Measurements from ENCODE around the gene FAM131A.

The FAM131A gene

GRCh38 chr3:184323696-184324095 lies 13.7 kb upstream of the FAM131A start:
- no CpG with 5 or more reads among the region's 8 CpGs for WGBS (ENCODE audit: extremely low coverage, insufficient coverage, insufficient read length)
- no peak overlapping the region for H3K4me3 ChIP-seq (ENCODE audit: low read depth, low read length)
- no peak overlapping the region for H2BK12ac ChIP-seq (ENCODE audit: low read length)
- peaks cover 8% of the 10 kb centered on the region for H3K79me2 ChIP-seq (ENCODE audit: control insufficient read depth, insufficient read depth, low read length, poor library complexity)
- no peak overlapping the region for H3K4me2 ChIP-seq (ENCODE audit: low read length)
- no peak overlapping the region for H2AFZ ChIP-seq (ENCODE audit: insufficient read depth, low read length, poor library complexity)
- no peak overlapping the region for H4K8ac ChIP-seq (ENCODE audit: low read depth, low read length)
- no peak overlapping the region for H3K9ac ChIP-seq (ENCODE audit: low read length)
- H2AK5ac ChIP-seq (ENCODE audit: low read length), result no peak overlapping the region
- H3K9me3 ChIP-seq (ENCODE audit: insufficient read depth, low read depth, low read length), result peaks cover 3% of the 10 kb centered on the region
- no peak overlapping the region for H3K4ac ChIP-seq (ENCODE audit: low read depth, low read length)
- no peak overlapping the region for H3K27ac ChIP-seq (ENCODE audit: low read depth, low read length)
- H4K91ac ChIP-seq (ENCODE audit: low read depth, low read length), result no peak overlapping the region
- no peak for DNase-seq
- no peak overlapping the region for H2BK120ac ChIP-seq (ENCODE audit: insufficient read depth, low read length, poor library complexity)
- H3K23ac ChIP-seq (ENCODE audit: low read length), result no peak overlapping the region
- H3K14ac ChIP-seq (ENCODE audit: low read length), result no peak overlapping the region
- no peak overlapping the region for H2BK5ac ChIP-seq (ENCODE audit: low read depth, low read length, poor library complexity)
- peaks cover 88 to 96% of the 10 kb centered on the region in 2 experiments for H3K36me3 ChIP-seq (ENCODE audit: control insufficient read depth in 1 of 2, insufficient read depth in 2 of 2, low read length in 2 of 2)
- peaks cover 3 to 5% of the 10 kb centered on the region in 2 experiments for H3K4me1 ChIP-seq (ENCODE audit: control insufficient read depth in 1 of 2, insufficient read depth in 2 of 2, low read length in 2 of 2)
- H3K27me3 ChIP-seq (ENCODE audit: insufficient read depth, low read length), result no peaks in the 10 kb centered on the region
- no peak overlapping the region for H3K18ac ChIP-seq (ENCODE audit: low read length)
- no peaks in the 10 kb centered on the region for H3K79me1 ChIP-seq (ENCODE audit: low read length)
- H4K12ac ChIP-seq (ENCODE audit: low read depth, low read length), result no peak overlapping the region

- no peak for DNase-seq
- Histone ChIP-seq H3K9ac (ENCODE audit: low read length) (no peak overlapping the region), H3K18ac (ENCODE audit: low read length) (no peak overlapping the region), H3K4me3 (ENCODE audit: low read depth, low read length) (no peak overlapping the region), H4K91ac (ENCODE audit: low read depth, low read length) (no peak overlapping the region), H3K36me3 (ENCODE audit: control insufficient read depth in 1 of 2, insufficient read depth in 2 of 2, low read length in 2 of 2) (peaks cover 83 to 93% of the 10 kb centered on the region in 2 experiments), H2BK5ac (ENCODE audit: low read depth, low read length, poor library complexity) (no peak overlapping the region), H2AK5ac (ENCODE audit: low read length) (no peak overlapping the region), H2BK120ac (ENCODE audit: insufficient read depth, low read length, poor library complexity) (no peak overlapping the region), H3K4ac (ENCODE audit: low read depth, low read length) (no peak overlapping the region), H3K4me1 (ENCODE audit: control insufficient read depth in 1 of 2, insufficient read depth in 2 of 2, low read length in 2 of 2) (no peaks in the 10 kb centered on the region), H3K4me2 (ENCODE audit: low read length) (no peak overlapping the region), H2BK12ac (ENCODE audit: low read length) (no peak overlapping the region), H3K23ac (ENCODE audit: low read length) (no peak overlapping the region), H3K79me1 (ENCODE audit: low read length) (no peaks in the 10 kb centered on the region), H3K27me3 (ENCODE audit: insufficient read depth, low read length) (no peaks in the 10 kb centered on the region), H2AFZ (ENCODE audit: insufficient read depth, low read length, poor library complexity) (no peak overlapping the region), H4K12ac (ENCODE audit: low read depth, low read length) (no peak overlapping the region), H3K9me3 (ENCODE audit: insufficient read depth, low read depth, low read length) (no peaks in the 10 kb centered on the region), H3K27ac (ENCODE audit: low read depth, low read length) (no peak overlapping the region), H3K79me2 (ENCODE audit: control insufficient read depth, insufficient read depth, low read length, poor library complexity) (no peaks in the 10 kb centered on the region), H4K8ac (ENCODE audit: low read depth, low read length) (no peak overlapping the region), H3K14ac (ENCODE audit: low read length) (no peak overlapping the region)
- WGBS (ENCODE audit: extremely low coverage, insufficient coverage, insufficient read length), result no CpG with 5 or more reads among the region's 13 CpGs
These were observed 12.1 kb upstream of the FAM131A start for GRCh38 chr3:184325269-184325668.

- Histone ChIP-seq H3K9ac (ENCODE audit: low read length) (no peak overlapping the region), H3K27ac (ENCODE audit: low read depth, low read length) (no peak overlapping the region), H3K4me1 (ENCODE audit: control insufficient read depth in 1 of 2, insufficient read depth in 2 of 2, low read length in 2 of 2) (no peaks in the 10 kb centered on the region), H3K79me2 (ENCODE audit: control insufficient read depth, insufficient read depth, low read length, poor library complexity) (no peaks in the 10 kb centered on the region), H2AK5ac (ENCODE audit: low read length) (no peak overlapping the region), H2AFZ (ENCODE audit: insufficient read depth, low read length, poor library complexity) (no peak overlapping the region), H3K4ac (ENCODE audit: low read depth, low read length) (no peak overlapping the region), H2BK12ac (ENCODE audit: low read length) (no peak overlapping the region), H3K79me1 (ENCODE audit: low read length) (no peaks in the 10 kb centered on the region), H3K36me3 (ENCODE audit: control insufficient read depth in 1 of 2, insufficient read depth in 2 of 2, low read length in 2 of 2) (peaks cover 79 to 90% of the 10 kb centered on the region in 2 experiments), H4K91ac (ENCODE audit: low read depth, low read length) (no peak overlapping the region), H3K23ac (ENCODE audit: low read length) (no peak overlapping the region), H3K4me3 (ENCODE audit: low read depth, low read length) (no peak overlapping the region), H3K14ac (ENCODE audit: low read length) (no peak overlapping the region), H3K18ac (ENCODE audit: low read length) (no peak overlapping the region), H4K8ac (ENCODE audit: low read depth, low read length) (no peak overlapping the region), H4K12ac (ENCODE audit: low read depth, low read length) (no peak overlapping the region), H3K27me3 (ENCODE audit: insufficient read depth, low read length) (no peaks in the 10 kb centered on the region), H3K4me2 (ENCODE audit: low read length) (no peak overlapping the region), H2BK120ac (ENCODE audit: insufficient read depth, low read length, poor library complexity) (no peak overlapping the region), H2BK5ac (ENCODE audit: low read depth, low read length, poor library complexity) (no peak overlapping the region), H3K9me3 (ENCODE audit: insufficient read depth, low read depth, low read length) (no peaks in the 10 kb centered on the region)
- DNase-seq, result no peak
- WGBS (ENCODE audit: extremely low coverage, insufficient coverage, insufficient read length), result no CpG with 5 or more reads among the region's 6 CpGs
These were observed 11.6 kb upstream of the FAM131A start for GRCh38 chr3:184325715-184326369.

- no CpG with 5 or more reads among the region's 21 CpGs for WGBS (ENCODE audit: extremely low coverage, insufficient coverage, insufficient read length)
- Histone ChIP-seq H3K23ac (ENCODE audit: low read length) (no peak overlapping the region), H2AFZ (ENCODE audit: insufficient read depth, low read length, poor library complexity) (no peak overlapping the region), H3K4me3 (ENCODE audit: low read depth, low read length) (no peak overlapping the region), H3K9me3 (ENCODE audit: insufficient read depth, low read depth, low read length) (peaks cover 2% of the 10 kb centered on the region), H4K12ac (ENCODE audit: low read depth, low read length) (no peak overlapping the region), H3K9ac (ENCODE audit: low read length) (no peak overlapping the region), H3K27me3 (ENCODE audit: insufficient read depth, low read length) (no peaks in the 10 kb centered on the region), H3K4me2 (ENCODE audit: low read length) (no peak overlapping the region), H3K36me3 (ENCODE audit: control insufficient read depth in 1 of 2, insufficient read depth in 2 of 2, low read length in 2 of 2) (peaks cover 79 to 91% of the 10 kb centered on the region in 2 experiments), H3K18ac (ENCODE audit: low read length) (no peak overlapping the region), H4K8ac (ENCODE audit: low read depth, low read length) (no peak overlapping the region), H2BK5ac (ENCODE audit: low read depth, low read length, poor library complexity) (no peak overlapping the region), H3K79me1 (ENCODE audit: low read length) (no peaks in the 10 kb centered on the region), H4K91ac (ENCODE audit: low read depth, low read length) (no peak overlapping the region), H2BK120ac (ENCODE audit: insufficient read depth, low read length, poor library complexity) (no peak overlapping the region), H3K27ac (ENCODE audit: low read depth, low read length) (no peak overlapping the region), H3K4me1 (ENCODE audit: control insufficient read depth in 1 of 2, insufficient read depth in 2 of 2, low read length in 2 of 2) (peaks cover 6 to 7% of the 10 kb centered on the region in 2 experiments), H2AK5ac (ENCODE audit: low read length) (no peak overlapping the region), H3K14ac (ENCODE audit: low read length) (no peak overlapping the region), H2BK12ac (ENCODE audit: low read length) (no peak overlapping the region), H3K79me2 (ENCODE audit: control insufficient read depth, insufficient read depth, low read length, poor library complexity) (no peaks in the 10 kb centered on the region), H3K4ac (ENCODE audit: low read depth, low read length) (no peak overlapping the region)
- no peak for DNase-seq
These were observed 10.2 kb upstream of the FAM131A start for GRCh38 chr3:184327171-184327570.
